PFSK-1 (cell line): ENCODE results near the gene C10orf62.

Source experiments
- FOXP2 ChIP-seq: optimal IDR thresholded peaks from 2 replicates; pipeline ENCODE3; 2011; ENCODE audit warnings: borderline replicate concordance, control low read depth, inconsistent platforms; ENCODE audit not compliant: insufficient read depth; ENCODE audit errors: extremely low read length, extremely low read depth
- POLR2AphosphoS5 ChIP-seq: IDR thresholded peaks from 2 replicates; pipeline ENCODE4 v1.6.1; 2012; ENCODE audit warnings: low read depth, mild to moderate bottlenecking, control low read depth, low read length, moderate library complexity
- REST ChIP-seq, 2 experiments: IDR thresholded peaks; 2 replicates each; pipeline versions ENCODE4 v1.6.1 to v1.8.0; 2011 to 2012; ENCODE audit warnings: low read depth in 2 of 2, low read length in 2 of 2, control low read depth in 1 of 2, inconsistent platforms in 1 of 2, mild to moderate bottlenecking in 1 of 2, moderate library complexity in 1 of 2; ENCODE audit not compliant: insufficient read depth in 1 of 2
- SIN3A ChIP-seq: IDR thresholded peaks from 2 replicates; pipeline ENCODE4 v1.6.1; 2012; ENCODE audit warnings: mild to moderate bottlenecking, low read length, moderate library complexity, borderline replicate concordance; ENCODE audit not compliant: insufficient read depth
- TAF1 ChIP-seq: IDR thresholded peaks from 2 replicates; pipeline ENCODE4 v1.6.1; 2012; ENCODE audit warnings: low read length, control low read depth, borderline replicate concordance; ENCODE audit not compliant: insufficient read depth

The C10orf62 gene

GRCh38 chr10:97578171-97578844 is 11.2 kb upstream of the C10orf62 start:
- no peak for TF ChIP-seq SIN3A
- TF ChIP-seq POLR2AphosphoS5: no peak
- TF ChIP-seq TAF1: no peak
- no peak for TF ChIP-seq REST (IDR thresholded peaks at IDR 0.05; ENCODE audit: insufficient read depth in 1 of 2, low read depth in 2 of 2, low read length in 2 of 2)
- no peak for TF ChIP-seq FOXP2

GRCh38 chr10:97580421-97581367 is 8.8 kb upstream of the C10orf62 start:
- no peak for TF ChIP-seq FOXP2
- no peak for TF ChIP-seq SIN3A
- TF ChIP-seq POLR2AphosphoS5: no peak
- TF ChIP-seq REST (IDR thresholded peaks at IDR 0.05; ENCODE audit: insufficient read depth in 1 of 2, low read depth in 2 of 2, low read length in 2 of 2): no peak
- no peak for TF ChIP-seq TAF1

GRCh38 chr10:97582169-97582568 is 7.4 kb upstream of the C10orf62 start:
- TF ChIP-seq POLR2AphosphoS5: no peak
- TF ChIP-seq TAF1: no peak
- TF ChIP-seq SIN3A: no peak
- TF ChIP-seq REST (IDR thresholded peaks at IDR 0.05; ENCODE audit: insufficient read depth in 1 of 2, low read depth in 2 of 2, low read length in 2 of 2): no peak
- no peak for TF ChIP-seq FOXP2

- no peak for TF ChIP-seq FOXP2
- no peak for TF ChIP-seq REST (IDR thresholded peaks at IDR 0.05; ENCODE audit: insufficient read depth in 1 of 2, low read depth in 2 of 2, low read length in 2 of 2)
- TF ChIP-seq TAF1: no peak
Measured at GRCh38 chr10:97583476-97583875, 6.0 kb upstream of the C10orf62 start.
